ENCODE results near the gene TBC1D2B.

The TBC1D2B gene

GRCh38 chr15:78049691-78050440 lies 27.6 kb downstream of the TBC1D2B start:
- H4K20me1 ChIP-seq (ENCODE audit: low read depth, low read length), result no peaks in the 10 kb centered on the region
- no peak overlapping the region for H3K4me3 ChIP-seq (ENCODE audit: insufficient read depth, low read length, poor library complexity, severe bottlenecking)
- H2AFZ ChIP-seq (ENCODE audit: low read depth, low read length, severe bottlenecking), result no peak overlapping the region
- H3K27ac ChIP-seq (ENCODE audit: low read depth, low read length), result no peak overlapping the region
- H3K36me3 ChIP-seq (ENCODE audit: low read length), result no peaks in the 10 kb centered on the region
- no peaks in the 10 kb centered on the region for H3K9me3 ChIP-seq (ENCODE audit: insufficient read depth, low read length)
- no peak overlapping the region for H3K9ac ChIP-seq (ENCODE audit: low read length)
- no peaks in the 10 kb centered on the region for H3K27me3 ChIP-seq (ENCODE audit: low read length)
- no peaks in the 10 kb centered on the region for H3F3A ChIP-seq (ENCODE audit: insufficient read depth)
- no peak overlapping the region for H3K4me2 ChIP-seq (ENCODE audit: low read depth, low read length, poor library complexity, severe bottlenecking)
- TF ChIP-seq EZH2phosphoT487 (conservative IDR thresholded peaks at IDR 0.05; ENCODE audit: low read length) (no peak), CTCF (IDR thresholded peaks at IDR 0.05; ENCODE audit: insufficient read depth, low read length, poor library complexity, severe bottlenecking) (no peak)
- no peaks in the 10 kb centered on the region for H3K9me2 ChIP-seq (replicated peaks; ENCODE audit: insufficient read depth, low read length)
- H3K79me2 ChIP-seq (ENCODE audit: insufficient read depth, low read length), result no peaks in the 10 kb centered on the region

GRCh38 chr15:78048628-78048920 lies 28.9 kb downstream of the TBC1D2B start:
- Histone ChIP-seq H4K20me1 (ENCODE audit: low read depth, low read length) (no peaks in the 10 kb centered on the region), H3K27me3 (ENCODE audit: low read length) (no peaks in the 10 kb centered on the region), H3K79me2 (ENCODE audit: insufficient read depth, low read length) (no peaks in the 10 kb centered on the region), H3K4me3 (ENCODE audit: insufficient read depth, low read length, poor library complexity, severe bottlenecking) (no peak overlapping the region), H2AFZ (ENCODE audit: low read depth, low read length, severe bottlenecking) (no peak overlapping the region), H3K4me2 (ENCODE audit: low read depth, low read length, poor library complexity, severe bottlenecking) (no peak overlapping the region), H3K36me3 (ENCODE audit: low read length) (no peaks in the 10 kb centered on the region), H3K9ac (ENCODE audit: low read length) (no peak overlapping the region), H3K27ac (ENCODE audit: low read depth, low read length) (no peak overlapping the region), H3K9me2 (replicated peaks; ENCODE audit: insufficient read depth, low read length) (no peaks in the 10 kb centered on the region), H3F3A (ENCODE audit: insufficient read depth) (no peaks in the 10 kb centered on the region), H3K9me3 (ENCODE audit: insufficient read depth, low read length) (no peaks in the 10 kb centered on the region)
- TF ChIP-seq CTCF (IDR thresholded peaks at IDR 0.05; ENCODE audit: insufficient read depth, low read length, poor library complexity, severe bottlenecking), result no peak
- no peak for TF ChIP-seq EZH2phosphoT487 (conservative IDR thresholded peaks at IDR 0.05; ENCODE audit: low read length)

GRCh38 chr15:78047761-78048627 lies 29.5 kb downstream of the TBC1D2B start:
- no peaks in the 10 kb centered on the region for H3K36me3 ChIP-seq (ENCODE audit: low read length)
- H3K4me3 ChIP-seq (ENCODE audit: insufficient read depth, low read length, poor library complexity, severe bottlenecking), result no peak overlapping the region
- H3K27ac ChIP-seq (ENCODE audit: low read depth, low read length), result no peak overlapping the region
- no peak overlapping the region for H3K9ac ChIP-seq (ENCODE audit: low read length)
- no peaks in the 10 kb centered on the region for H3K27me3 ChIP-seq (ENCODE audit: low read length)
- no peaks in the 10 kb centered on the region for H3K79me2 ChIP-seq (ENCODE audit: insufficient read depth, low read length)
- no peaks in the 10 kb centered on the region for H3K9me3 ChIP-seq (ENCODE audit: insufficient read depth, low read length)
- H3K9me2 ChIP-seq (replicated peaks; ENCODE audit: insufficient read depth, low read length), result no peaks in the 10 kb centered on the region
- H3K4me2 ChIP-seq (ENCODE audit: low read depth, low read length, poor library complexity, severe bottlenecking), result no peak overlapping the region
- TF ChIP-seq CTCF (IDR thresholded peaks at IDR 0.05; ENCODE audit: insufficient read depth, low read length, poor library complexity, severe bottlenecking) (no peak), EZH2phosphoT487 (conservative IDR thresholded peaks at IDR 0.05; ENCODE audit: low read length) (no peak)
- H2AFZ ChIP-seq (ENCODE audit: low read depth, low read length, severe bottlenecking), result no peak overlapping the region
- no peaks in the 10 kb centered on the region for H3F3A ChIP-seq (ENCODE audit: insufficient read depth)
- H4K20me1 ChIP-seq (ENCODE audit: low read depth, low read length), result no peaks in the 10 kb centered on the region

Measured in SU-DHL-6 (cell line).